Measurements from ENCODE around the gene LRCOL1.

LRCOL1 gene

DNA sequence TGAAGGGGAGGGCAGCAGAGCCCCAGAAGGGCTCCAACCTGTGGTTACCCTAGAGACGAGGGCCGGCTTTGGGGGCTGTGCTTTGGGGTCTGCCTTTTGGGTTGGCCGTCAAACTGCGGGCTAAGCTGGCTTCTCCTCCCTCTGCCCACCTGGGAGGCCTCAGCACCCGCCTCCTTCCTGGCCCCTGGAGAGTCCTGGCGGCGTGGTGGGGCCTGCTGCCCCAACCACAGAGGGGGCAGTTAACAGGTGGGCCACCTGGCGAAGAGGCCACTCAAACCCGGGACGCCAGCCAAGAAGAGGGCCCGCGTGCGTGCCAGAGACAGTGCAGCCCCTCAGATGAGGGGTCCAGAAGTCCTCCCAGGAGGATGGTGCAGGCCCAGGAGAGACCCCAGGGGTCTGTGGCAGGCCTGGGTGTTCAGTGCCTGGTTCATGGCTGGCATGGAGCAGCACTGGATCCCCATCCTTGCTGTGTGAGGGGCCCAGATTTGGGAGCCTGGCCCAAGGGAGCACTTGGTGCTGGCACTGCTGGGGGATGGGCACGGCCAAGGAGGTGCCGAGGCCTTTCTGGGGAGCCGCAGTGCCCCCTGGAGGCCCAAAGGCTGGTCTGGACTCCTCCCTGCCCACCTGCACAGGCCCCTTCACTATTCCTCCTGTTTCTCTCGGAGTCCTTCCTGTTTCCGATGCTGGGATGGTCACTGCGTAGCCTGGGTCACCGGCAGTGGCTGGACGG, 48.8 kb downstream of the LRCOL1 start:
- no peak for DNase-seq

DNA sequence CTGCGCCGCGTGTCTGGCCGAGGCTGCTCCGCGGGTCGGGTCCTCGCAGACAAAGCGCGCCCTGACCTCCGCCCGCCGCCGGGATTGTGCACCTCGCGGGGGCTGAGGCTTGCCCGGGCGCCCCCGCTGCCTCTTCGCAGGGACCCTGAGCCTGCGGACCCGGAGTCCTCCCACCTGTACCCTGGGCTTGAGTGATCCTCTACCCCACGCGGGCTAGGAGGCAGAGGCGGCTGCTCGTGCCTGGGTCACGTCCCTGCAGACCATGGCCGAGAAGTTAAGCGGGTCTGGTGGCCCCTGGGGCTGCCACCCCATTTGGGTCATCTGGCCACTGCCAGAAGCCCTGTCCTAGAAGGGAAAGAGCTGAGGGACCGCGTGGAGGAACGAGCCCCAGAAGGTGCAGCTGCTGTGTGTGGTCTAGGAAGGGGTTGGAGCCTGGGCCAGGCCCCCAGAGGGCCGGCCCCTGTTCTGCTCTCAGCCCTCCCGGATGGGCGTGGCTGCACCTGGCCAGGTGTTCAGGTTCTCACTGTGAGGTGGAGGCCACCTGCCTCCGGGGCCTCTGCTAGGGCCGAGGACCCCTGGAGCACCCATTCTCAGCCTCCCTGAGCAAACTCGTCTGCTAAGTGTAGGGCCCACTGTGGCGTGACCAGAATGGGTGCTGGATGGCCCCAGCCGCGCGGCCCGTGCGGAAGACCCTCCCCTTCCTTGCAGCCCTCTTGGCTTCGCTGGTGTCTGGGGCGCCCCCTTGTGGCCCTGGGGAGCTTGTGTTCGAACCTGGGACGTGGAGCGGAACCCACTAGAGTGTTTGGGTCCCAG, 49.6 kb downstream of the LRCOL1 start:
- peak; percentile 80 to 84 for DNase-seq

DNA sequence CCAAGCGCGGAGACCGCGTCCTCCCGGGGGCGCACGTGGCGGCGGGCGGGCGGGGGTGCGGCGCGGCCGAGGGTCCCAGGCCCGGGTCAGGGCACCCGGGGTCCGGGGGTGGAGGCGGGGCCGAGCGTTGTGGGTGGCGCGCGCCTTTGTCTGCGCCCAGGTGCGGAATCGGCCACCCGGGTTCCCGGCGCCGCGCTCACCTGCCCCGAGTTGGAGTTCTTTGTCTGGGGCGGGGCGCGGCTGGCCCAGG, 50.1 kb downstream of the LRCOL1 start:
- peak in 1 of 2 donors; percentile 14 for DNase-seq

DNA sequence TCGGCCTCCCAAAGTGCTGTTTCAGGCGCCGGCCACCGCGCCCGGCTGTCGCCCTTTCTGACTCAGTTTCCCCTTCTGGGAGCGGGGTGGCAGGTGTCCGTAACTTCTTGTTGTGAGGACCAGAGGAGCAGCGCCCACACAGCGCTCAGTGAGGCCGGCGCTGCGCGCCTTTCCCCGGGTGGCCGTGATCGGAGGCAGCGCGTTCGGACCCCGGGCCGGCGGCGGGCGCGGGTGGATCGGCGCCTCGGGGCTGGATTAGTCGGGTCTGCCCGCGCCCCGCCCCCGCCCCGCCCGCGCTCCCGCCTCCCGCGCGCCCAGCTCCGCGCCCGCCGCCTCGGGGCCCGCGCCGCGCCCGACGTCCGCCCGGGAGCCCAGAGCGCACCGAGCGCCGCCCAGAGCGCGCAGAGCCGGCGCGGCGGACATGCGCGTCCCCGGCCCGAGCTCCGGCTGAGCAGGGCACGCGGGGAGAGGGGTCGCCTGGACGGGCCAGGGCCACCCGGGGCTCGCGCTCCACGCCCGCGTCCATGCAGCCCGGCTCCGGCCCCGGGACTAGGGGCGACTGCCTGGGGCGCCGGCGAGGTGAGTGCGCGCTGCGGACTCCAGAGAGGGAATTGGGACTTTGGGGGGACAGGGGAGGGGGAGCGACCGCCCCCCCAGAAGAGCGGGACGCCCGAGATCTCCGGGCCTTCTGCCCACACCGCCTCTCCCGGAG, 50.6 kb downstream of the LRCOL1 start:
- DNase-seq = peak; percentile 27 to 53

DNA sequence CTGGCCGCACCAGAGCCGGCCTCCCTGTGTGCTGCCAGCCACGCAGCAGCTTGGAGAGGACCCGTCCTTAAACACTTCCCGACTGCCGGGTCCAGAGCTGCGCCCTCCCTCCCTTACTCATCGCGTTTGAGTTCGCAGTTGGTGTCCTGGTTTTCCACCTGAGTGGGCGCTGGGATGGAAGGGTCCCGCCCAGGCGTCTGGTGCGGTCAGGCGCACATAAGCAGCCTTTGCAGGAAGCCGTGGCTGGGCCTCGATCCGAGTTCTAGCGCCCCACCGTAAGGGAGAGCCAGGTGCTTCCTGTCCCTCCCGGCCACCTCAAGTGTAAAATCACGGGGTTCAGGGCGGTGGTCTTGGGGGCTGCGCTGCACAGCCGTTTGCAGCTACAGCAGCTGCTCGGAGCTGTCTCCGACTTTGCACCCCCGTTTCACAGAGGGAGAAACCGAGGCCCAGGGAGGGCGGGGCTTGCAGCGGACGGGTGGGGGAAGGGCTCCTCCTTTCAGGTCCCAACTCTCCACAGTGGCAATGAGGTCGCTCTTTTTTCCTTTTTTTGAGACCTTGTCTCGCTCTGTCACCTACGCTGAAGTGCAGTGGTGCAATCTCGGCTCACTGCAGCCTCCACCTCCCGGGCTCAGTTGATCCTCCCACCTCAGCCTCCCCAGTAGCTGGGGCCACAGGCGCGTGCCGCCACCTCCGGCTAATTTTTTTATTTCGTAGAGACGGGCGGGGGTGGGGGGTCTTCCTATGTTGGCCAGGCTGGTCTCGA, 51.3 kb downstream of the LRCOL1 start:
- no peak for DNase-seq

DNA sequence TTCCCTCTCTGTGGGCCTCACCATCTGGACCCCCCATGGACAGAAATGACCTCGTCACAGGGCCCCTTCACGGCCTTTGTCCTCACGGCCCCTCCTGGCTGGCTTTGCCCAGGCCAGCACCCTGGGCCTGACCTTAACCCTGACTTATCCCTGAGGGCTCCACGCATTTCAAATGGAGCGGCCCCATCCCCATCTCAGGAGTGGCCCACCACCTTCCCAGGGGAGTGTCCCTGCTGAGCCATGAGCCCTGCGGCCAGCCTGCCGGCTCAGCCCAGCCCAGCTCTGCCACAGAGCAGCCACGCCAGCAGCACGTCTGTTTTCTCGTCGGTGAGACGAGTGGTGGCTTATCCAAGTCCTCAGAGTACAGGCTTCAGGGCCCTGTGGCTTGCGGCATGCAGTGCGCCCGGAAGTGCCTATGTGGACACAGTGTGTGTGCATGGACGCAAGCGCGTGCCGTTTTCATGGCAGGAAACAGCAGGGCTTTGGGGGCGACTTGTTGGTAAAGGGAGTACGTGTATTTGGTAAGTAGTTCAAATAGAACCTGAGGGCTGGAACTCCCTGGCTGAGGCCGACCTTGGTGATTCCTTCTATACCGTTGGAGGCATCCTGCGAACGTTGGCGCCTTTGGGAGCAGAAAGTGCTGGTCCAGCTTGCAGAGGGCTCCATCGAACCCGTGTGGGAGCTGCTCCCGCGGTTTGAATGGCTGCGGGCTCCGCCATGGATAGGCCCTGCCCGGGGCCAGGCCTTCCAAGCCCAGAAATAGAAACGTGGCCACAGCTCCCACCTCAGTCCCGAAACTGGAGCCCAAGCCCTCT, 52.1 kb downstream of the LRCOL1 start:
- no peak for DNase-seq

DNA sequence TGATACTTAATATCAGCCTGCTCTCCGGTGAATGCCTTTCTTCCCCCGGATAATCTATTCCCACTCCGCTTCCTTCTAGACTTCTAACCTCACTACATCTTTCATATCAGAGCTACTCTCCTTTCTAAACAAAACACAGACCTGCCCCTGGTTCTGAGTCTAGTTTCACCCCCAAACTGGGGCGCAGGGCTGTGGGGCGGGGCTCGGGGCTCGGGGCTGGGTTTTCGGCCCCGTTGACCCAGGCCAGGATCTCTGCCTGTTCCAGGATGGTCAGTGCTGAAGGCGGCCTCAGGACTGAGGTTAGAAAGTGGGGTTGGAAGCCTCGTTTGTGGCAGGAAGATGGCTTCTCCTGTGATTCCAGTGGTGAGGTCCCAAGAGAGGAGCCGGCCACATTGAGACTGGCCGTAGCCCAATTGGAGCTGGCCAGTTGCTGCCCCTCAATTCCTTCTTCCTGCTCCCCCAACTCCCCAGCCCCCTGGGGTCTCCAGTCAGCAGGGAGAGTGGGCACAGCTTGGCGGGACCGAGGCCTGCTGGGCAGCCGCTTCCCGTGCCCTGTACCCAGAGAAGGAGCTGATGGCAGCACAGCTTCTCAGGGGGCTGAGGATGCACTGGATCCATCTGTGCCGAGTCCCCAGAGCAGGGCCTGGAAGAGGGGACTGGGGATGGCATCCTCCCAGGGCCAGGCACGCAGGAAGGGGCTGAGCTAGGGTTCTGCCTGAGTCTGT, 52.9 kb downstream of the LRCOL1 start:
- no peak for DNase-seq

DNA sequence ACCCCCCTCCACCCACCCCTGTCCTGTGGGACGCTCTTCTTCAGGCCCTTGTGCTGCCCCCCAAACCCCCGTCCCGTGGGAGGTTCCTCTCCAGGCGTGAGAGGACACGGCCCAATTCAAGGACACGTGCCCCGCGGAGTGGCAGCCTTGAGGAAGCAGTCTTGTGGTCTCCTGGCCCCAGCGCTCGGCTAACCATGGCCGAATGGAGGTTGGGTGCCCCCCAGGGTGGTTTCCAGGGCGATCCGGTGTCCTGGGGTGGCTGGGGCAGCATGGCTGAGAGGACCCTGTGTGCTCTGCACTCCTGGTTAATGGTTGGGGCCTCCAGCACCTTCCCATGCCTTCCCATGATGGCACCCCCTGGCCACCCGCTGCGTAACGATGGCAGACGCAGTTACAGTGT, 53.6 kb downstream of the LRCOL1 start:
- no peak for DNase-seq

DNA sequence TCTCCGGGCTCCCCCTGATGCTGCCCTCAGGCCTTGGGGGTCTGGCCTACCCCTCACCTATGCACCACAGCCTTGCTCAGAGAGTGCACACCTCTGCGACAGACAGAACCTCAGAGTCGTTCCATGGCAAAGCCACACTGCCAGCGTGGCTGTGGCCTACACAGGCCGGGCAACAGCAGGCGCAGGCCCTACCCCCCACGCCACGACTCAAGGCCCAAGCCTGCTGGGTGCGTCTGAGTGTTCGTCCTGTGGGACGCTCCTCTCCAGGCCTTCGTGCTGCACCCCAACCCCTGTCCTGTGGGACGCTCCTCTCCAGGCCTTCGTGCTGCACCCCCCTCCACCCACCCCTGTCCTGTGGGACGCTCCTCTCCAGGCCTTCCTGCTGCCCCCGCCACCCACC, 54.2 kb downstream of the LRCOL1 start:
- no peak for DNase-seq

DNA sequence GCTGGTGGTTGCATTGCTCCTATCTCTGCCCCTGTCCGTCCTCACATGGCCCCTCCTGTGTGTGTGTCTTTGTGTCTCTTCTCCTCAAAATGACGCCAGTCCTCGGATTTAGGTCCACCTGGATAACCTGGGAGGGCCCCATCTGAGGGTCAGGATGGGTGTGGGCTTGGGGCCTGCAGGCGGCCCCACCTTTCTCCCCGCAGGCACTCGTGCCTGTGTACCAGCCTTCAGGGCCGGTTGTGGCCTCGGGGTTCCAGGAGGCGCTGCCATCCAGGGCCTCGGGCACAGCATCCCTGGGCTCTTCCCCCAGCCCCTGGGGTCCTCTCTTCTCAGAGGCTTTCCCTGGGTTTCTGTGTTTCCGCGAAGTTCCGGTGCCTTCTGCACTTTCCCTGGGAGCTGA, 54.7 kb downstream of the LRCOL1 start:
- DNase-seq = no peak

DNA sequence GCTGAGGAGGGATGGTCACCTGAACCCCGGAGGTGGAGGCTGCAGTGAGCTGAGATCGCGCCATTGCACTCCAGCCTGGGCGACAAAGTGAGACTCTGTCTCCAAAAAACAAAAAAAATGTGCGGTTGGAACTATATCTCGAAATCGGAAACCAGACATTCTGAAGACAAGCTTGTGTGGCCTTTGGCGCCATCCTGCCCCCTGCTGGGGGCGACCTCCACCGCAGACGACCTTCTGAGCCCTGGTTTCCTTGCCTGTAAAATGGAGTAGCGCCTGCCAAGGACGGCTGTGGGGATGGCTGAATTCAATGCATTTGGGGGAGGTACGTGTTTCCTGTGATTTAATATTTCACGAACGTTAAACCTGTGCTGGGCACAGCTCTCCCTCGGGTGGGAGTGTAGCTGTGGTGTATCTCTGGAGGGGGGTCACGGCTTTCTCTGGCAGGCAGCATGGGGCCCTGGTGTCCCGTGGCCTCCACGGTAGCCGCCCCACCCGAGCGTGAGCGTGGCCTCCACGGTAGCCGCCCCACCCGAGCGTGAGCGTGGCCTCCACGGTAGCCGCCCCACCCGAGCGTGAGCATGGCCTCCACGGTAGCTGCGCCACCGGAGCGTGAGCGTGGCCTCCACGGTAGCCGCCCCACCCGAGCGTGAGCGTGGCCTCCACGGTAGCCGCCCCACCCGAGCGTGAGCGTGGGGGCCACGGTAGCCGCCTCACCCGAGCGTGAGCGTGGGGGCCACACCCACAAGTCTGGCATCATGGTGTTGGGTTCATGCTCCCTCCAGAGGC, 55.3 kb downstream of the LRCOL1 start:
- peak in 1 of 2 donors; percentile 8 for DNase-seq

Data from stimulated activated CD4-positive, alpha-beta T cell treated with anti-CD3 and anti-CD28 coated beads, Interleukin-2, amount 100 ng/mL, for 48 hours (primary cell).